ENCODE measurements around the gene DENND6A. TPM values are rescaled to one million over a fixed set of nuclear protein-coding genes. Genes with fewer than 3 reads are reported as not detected.
A peak's percentile ranks its signal among the peaks of the same experiment; 100 is the strongest.

The DENND6A gene
- total RNA-seq (2021; fragmentation: NEBNext Ultra II Directional; extraction: Animal tissue kit (Norgen Biotek cat#: 25700)): 10 to 100 TPM in 2 of 6 experiments, 1 to 10 TPM in 4; 7.8 to 11.9 (median 9.8) TPM
- long read RNA-seq, partial matches to known transcripts: 1 of 1 reads
- long read RNA-seq, other reads (novel, unspliced or antisense): 0 of 1 reads

GRCh38 chr3:57692396-57693147 is at the start of gene DENND6A:
Gene DENND6A (minus strand): TSS chr3:57693077. CDS start chr3:57693018, 59 bp downstream.
- H3K27me3 Mint-ChIP-seq (ENCODE audit: insufficient read depth): peaks cover 2% of the 10 kb centered on the region; the same call in 1 of the 2 replicates
- peak; percentile 86 for DNase-seq
- TF ChIP-seq, protein P1, sequence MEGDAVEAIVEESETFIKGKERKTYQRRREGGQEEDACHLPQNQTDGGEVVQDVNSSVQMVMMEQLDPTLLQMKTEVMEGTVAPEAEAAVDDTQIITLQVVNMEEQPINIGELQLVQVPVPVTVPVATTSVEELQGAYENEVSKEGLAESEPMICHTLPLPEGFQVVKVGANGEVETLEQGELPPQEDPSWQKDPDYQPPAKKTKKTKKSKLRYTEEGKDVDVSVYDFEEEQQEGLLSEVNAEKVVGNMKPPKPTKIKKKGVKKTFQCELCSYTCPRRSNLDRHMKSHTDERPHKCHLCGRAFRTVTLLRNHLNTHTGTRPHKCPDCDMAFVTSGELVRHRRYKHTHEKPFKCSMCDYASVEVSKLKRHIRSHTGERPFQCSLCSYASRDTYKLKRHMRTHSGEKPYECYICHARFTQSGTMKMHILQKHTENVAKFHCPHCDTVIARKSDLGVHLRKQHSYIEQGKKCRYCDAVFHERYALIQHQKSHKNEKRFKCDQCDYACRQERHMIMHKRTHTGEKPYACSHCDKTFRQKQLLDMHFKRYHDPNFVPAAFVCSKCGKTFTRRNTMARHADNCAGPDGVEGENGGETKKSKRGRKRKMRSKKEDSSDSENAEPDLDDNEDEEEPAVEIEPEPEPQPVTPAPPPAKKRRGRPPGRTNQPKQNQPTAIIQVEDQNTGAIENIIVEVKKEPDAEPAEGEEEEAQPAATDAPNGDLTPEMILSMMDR (IDR thresholded peaks at IDR 0.05): no peak
- peaks cover 29% of the 10 kb centered on the region for H3K4me1 Mint-ChIP-seq (ENCODE audit: low read depth)
- H3K27ac Mint-ChIP-seq: peak within 1 kb of the TSS; percentile 92
- no peaks in the 10 kb centered on the region for H3K9me3 Mint-ChIP-seq
- peak within 1 kb of the TSS; percentile 96 for H3K4me3 Mint-ChIP-seq
- 0 out of 2 replicates have a peak, but pooled peaks cover 4% of the 10 kb centered on the region for H3K36me3 Mint-ChIP-seq (ENCODE audit: low read depth)

DNA sequence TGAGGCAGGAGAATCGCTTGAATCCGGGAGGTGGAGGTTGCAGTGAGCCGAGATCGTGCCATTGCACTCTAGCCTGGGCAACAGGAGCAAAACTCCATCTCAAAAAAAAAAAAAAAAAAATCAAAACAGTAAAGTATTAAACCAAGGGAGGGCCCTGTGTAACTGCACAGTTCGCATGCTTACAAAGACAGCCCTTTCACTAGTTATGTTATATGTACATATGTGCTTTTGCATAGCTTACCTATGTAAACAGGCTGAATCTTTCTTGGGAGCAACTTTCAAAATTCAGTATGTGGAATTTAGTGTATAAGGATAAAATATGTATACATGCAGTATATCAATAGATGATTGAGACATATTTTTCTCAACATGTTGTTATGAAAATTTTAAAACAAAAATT is 47.1 kb upstream of the DENND6A start:
- Mint-ChIP-seq H3K27ac (no peak overlapping the region), H3K27me3 (ENCODE audit: insufficient read depth) (no peaks in the 10 kb centered on the region; the same call in 1 of the 2 replicates), H3K4me3 (no peak overlapping the region), H3K36me3 (ENCODE audit: low read depth) (no peaks in the 10 kb centered on the region), H3K4me1 (ENCODE audit: low read depth) (peaks cover 19% of the 10 kb centered on the region), H3K9me3 (no peaks in the 10 kb centered on the region)
- TF ChIP-seq, protein P1 (IDR thresholded peaks at IDR 0.05): no peak
- DNase-seq: no peak

DNA sequence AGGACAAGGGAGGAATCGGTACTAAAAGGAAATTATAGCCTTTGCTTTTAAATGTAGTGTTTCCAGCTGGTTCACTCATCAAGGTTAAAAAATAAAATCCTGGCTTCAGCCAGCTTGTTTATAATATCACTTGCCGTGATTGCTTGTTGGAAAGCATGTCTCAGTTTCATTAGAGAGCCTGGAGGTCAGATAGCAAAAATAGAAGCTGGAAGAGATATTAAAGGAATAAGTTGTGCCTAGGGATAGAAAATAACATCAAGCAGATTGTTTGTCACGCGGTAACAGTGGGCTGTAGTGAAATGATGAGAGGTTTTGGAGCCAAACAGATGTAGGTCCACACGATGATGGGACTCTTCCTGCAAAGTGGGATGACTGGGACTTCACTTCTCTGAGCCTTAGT is 45.5 kb upstream of the DENND6A start:
- DNase-seq: no peak
- H3K27me3 Mint-ChIP-seq (ENCODE audit: insufficient read depth): no peaks in the 10 kb centered on the region; the same call in 1 of the 2 replicates

GRCh38 chr3:57737840-57738239 is 45.0 kb upstream of the DENND6A start:
- TF ChIP-seq, protein P1 (IDR thresholded peaks at IDR 0.05): no peak
- Mint-ChIP-seq H3K27ac (no peak overlapping the region), H3K4me1 (ENCODE audit: low read depth) (peaks cover 18% of the 10 kb centered on the region), H3K9me3 (no peaks in the 10 kb centered on the region), H3K4me3 (no peak overlapping the region), H3K36me3 (ENCODE audit: low read depth) (no peaks in the 10 kb centered on the region), H3K27me3 (ENCODE audit: insufficient read depth) (no peaks in the 10 kb centered on the region; the same call in 1 of the 2 replicates)
- no peak for DNase-seq

More for the DNA sequence above, 45.5 kb upstream of the DENND6A start:
- TF ChIP-seq, protein P1 (IDR thresholded peaks at IDR 0.05): no peak
- Mint-ChIP-seq H3K4me1 (ENCODE audit: low read depth) (peaks cover 20% of the 10 kb centered on the region), H3K4me3 (no peak overlapping the region), H3K27ac (no peak overlapping the region), H3K9me3 (no peaks in the 10 kb centered on the region), H3K36me3 (ENCODE audit: low read depth) (no peaks in the 10 kb centered on the region)

DNA sequence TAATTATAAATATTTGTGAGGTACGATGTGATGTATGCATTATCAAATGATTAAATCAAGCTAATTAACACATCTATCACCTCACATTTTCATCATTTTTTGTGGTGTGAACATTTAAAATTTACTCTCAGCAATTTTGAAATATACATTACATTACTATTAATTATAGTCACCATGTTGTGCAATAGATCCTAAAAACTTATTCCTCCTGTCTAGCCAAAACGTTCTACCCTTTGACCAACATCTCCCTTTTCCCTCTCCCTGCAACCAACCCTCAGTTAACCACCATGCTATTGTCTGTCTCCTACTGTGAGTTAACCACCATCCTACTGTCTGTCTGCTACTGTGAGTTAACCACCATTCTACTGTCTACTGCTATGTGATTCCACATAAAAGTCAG is 42.5 kb upstream of the DENND6A start:
- Mint-ChIP-seq H3K4me1 (ENCODE audit: low read depth) (peaks cover 27% of the 10 kb centered on the region), H3K4me3 (no peak overlapping the region), H3K27me3 (ENCODE audit: insufficient read depth) (no peaks in the 10 kb centered on the region; the same call in 1 of the 2 replicates), H3K27ac (no peak overlapping the region), H3K36me3 (ENCODE audit: low read depth) (no peaks in the 10 kb centered on the region), H3K9me3 (no peaks in the 10 kb centered on the region)
- TF ChIP-seq, protein P1 (IDR thresholded peaks at IDR 0.05): no peak
- no peak for DNase-seq

Measured in HFFc6 (cell line).